ENCODE results near the gene LRRC4B.

LRRC4B gene

DNA sequence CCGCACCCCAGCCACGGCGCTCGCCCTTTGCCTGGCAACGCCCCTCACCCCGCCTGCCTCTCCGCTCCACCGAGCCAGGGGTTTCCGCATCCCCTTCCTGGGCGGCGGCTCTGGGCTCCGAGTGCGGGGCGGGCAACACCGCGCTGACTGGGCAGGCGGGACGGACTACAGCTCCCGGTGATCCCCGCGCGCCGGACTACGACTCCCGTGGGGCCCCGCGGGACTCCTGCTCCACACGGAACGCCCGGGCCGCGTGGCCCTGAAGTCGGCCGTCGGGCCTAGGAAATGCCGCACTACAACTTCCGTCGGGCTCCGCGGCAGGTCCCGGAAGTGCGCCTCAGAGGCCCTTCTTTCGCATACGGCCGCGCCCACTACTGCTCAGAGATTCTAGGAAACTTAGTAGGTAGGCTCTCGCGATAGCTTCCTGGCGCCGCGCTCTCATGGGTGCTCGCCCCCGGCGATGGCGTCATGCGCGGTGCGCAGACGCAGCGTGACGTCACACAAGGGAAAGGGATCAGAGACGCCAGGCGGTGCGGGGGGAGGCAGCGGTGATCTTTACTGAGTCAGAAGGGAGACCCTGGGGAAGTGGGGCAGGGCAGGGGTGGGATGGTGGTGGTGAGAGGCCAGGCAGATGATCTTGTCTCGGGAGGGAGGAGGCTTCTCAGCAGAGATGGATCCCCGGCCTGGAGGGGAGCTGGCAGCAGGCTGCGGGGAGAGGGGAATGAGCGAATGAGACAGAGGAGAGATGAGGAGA is 57.0 kb downstream of the LRRC4B start, which contains the start of gene JOSD2:
Gene JOSD2 (minus strand): TSS at position 123 of the 754 bp plus-strand sequence. CDS start 760 bp downstream, outside the sequence.
- H3K4me3 Mint-ChIP-seq, result peak within 1 kb of the TSS; percentile 83
- peaks cover 60% of the 10 kb centered on the region for H3K36me3 Mint-ChIP-seq
- peaks cover 47% of the 10 kb centered on the region for H3K4me1 Mint-ChIP-seq
- peak; percentile 90 to 96 for DNase-seq (ENCODE audit: low spot score in 2 of 2)
- peak; percentile 92 for ATAC-seq
- peak within 1 kb of the TSS; percentile 96 for H3K27ac Mint-ChIP-seq
- no peaks in the 10 kb centered on the region for H3K9me3 Mint-ChIP-seq

DNA sequence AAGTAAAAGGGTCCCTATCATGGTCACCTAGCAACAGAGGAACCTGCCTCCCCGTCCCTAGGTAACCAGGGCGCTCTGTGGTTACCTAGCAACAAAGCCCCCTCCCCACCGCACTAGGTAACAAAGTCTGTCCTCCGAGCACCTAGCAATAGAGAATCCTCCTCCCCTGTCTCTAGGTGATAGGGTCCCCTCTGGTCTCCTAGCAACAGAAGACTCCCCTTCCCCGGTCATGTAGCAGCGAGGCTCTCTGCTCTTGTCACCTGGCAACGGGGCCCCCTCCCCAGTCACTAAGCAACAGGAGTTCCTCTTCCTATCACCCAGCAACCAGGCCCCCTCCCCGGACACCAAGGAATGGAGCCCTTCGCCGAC is 57.6 kb downstream of the LRRC4B start:
- peaks cover 47% of the 10 kb centered on the region for H3K4me1 Mint-ChIP-seq
- no peaks in the 10 kb centered on the region for H3K9me3 Mint-ChIP-seq
- H3K27ac Mint-ChIP-seq, result peak overlapping the region; percentile 96
- no peak for DNase-seq (ENCODE audit: low spot score in 2 of 2)
- peaks cover 60% of the 10 kb centered on the region for H3K36me3 Mint-ChIP-seq
- peak overlapping the region; percentile 83 for H3K4me3 Mint-ChIP-seq
- no peak for ATAC-seq

DNA sequence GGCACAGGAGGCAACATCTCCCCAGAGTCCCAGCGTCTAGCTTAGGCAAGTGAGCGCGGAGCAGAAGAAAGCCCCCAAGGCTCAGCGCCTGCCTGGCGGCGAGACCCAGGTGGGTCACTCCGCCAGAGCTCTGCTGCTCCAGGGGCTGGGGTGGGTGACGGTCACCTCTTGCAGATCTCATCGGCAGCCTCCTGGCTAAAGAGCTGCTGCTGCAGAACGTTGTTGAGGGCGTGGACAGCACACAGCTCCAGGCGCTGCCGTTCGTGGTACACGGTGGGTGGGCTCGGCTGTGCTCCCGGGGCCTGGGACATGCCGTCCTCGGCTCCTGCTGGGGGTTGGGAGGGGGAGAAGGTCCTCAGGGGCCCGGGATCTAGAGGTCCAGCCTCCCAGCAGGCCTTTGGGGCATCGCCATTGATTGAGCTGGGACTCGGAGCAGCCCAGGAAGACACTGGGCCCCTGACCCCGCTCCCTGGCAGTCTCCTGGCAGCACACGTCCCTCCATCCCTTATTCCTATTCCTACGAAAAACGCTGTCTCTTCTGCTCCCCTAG is 58.0 kb downstream of the LRRC4B start:
- ATAC-seq (no peak), DNase-seq (ENCODE audit: low spot score in 2 of 2) (no peak)
- Mint-ChIP-seq H3K9me3 (no peaks in the 10 kb centered on the region), H3K36me3 (peaks cover 60% of the 10 kb centered on the region), H3K4me3 (peak overlapping the region; percentile 83), H3K4me1 (peaks cover 47% of the 10 kb centered on the region), H3K27ac (peak overlapping the region; percentile 96)

DNA sequence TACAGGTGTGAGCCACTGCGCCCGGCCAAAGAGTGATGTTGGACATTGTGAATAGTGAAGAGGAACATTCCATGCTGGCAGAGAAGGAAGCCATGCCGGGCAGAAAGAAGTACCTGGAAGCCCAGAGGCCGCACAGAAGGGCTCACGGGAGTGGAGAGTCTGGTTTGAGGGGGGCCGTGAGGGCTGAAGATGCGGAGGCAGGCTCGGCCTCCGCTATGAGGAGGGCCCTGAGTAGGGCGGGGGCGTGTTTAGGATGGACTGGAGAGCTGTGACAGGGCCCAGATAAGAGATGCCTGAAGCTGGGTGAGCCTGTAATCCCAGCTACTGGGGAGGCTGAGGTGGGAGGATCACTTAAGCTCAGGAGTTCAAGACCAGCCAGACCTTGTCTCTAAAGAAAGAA is 58.9 kb downstream of the LRRC4B start:
- Mint-ChIP-seq H3K4me1 (peaks cover 47% of the 10 kb centered on the region), H3K9me3 (no peaks in the 10 kb centered on the region)

DNA sequence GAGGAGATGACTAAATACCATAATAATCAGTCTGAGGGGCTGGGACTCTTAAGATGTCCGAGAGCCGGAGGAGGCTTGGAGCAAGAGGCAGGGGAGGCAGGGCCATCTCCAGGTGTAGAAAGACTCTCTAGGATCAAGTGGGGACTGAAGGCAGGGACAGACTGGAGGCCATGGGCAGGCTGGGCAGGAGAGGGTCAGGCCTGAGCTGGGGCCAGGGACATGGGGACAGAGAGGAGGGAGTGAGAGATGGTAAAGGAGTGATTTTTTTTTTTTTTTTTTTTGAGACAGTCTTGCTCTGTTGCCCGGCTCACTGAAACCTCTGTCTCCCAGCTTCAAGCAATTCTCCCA is 59.4 kb downstream of the LRRC4B start:
- Mint-ChIP-seq H3K27ac (peak overlapping the region; percentile 63), H3K4me3 (peak overlapping the region; percentile 83)
- no peak for ATAC-seq

More for the DNA sequence above, 58.9 kb downstream of the LRRC4B start:
- Mint-ChIP-seq H3K4me3 (peak overlapping the region; percentile 83), H3K36me3 (peaks cover 57% of the 10 kb centered on the region), H3K27ac (no peak overlapping the region)
- DNase-seq (ENCODE audit: low spot score in 2 of 2) (no peak), ATAC-seq (no peak)

DNA sequence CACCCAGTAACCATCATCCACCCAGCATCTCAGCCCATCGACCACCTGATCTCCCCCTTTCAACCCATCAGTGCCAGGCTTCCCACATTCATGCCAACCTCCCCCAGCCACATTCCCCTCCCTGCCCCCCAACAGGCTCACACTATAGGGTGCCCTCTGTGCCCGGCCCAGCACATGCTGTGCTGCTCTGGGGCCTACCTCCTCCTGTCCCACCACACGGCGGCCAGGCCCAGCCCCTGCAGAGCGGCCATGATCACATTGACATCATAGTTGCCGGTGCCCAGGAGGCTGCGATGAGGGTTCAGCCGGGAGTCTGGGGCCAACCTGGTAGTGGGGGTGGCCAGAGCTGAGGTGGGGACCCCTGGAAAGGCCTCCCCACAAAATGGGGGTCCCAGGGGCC is 60.9 kb downstream of the LRRC4B start:
- H3K27ac Mint-ChIP-seq, result peak overlapping the region; percentile 63
- H3K4me3 Mint-ChIP-seq, result no peak overlapping the region
- DNase-seq (ENCODE audit: low spot score in 2 of 2) (no peak), ATAC-seq (no peak)
- peaks cover 46% of the 10 kb centered on the region for H3K36me3 Mint-ChIP-seq
- H3K4me1 Mint-ChIP-seq, result peaks cover 42% of the 10 kb centered on the region
- no peaks in the 10 kb centered on the region for H3K9me3 Mint-ChIP-seq

More for the DNA sequence above, 59.4 kb downstream of the LRRC4B start:
- Mint-ChIP-seq H3K9me3 (no peaks in the 10 kb centered on the region), H3K4me1 (peaks cover 47% of the 10 kb centered on the region), H3K36me3 (peaks cover 56% of the 10 kb centered on the region)
- no peak for DNase-seq (ENCODE audit: low spot score in 2 of 2)

DNA sequence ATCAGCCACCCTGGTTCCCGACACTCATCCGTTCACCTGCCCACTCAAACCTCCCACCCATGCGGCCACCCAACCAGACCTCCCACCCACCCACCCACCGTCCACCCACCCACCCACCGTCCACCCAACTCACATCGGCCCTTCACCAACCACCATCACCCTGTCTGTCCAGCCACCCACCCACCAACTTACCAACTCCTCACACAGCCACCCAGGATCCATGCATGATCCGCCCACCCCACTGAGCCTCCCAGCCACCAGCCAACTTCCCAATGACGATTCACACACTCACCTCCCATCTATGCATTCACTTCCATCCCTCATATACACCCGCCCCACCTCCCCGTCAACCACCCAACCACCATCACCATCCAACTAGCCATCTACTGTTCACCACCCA is 61.5 kb downstream of the LRRC4B start:
- Mint-ChIP-seq H3K9me3 (no peaks in the 10 kb centered on the region), H3K27ac (no peak overlapping the region), H3K4me3 (no peak overlapping the region), H3K36me3 (peaks cover 43% of the 10 kb centered on the region), H3K4me1 (peaks cover 38% of the 10 kb centered on the region)
- ATAC-seq, result no peak
- no peak for DNase-seq (ENCODE audit: low spot score in 2 of 2)

DNA sequence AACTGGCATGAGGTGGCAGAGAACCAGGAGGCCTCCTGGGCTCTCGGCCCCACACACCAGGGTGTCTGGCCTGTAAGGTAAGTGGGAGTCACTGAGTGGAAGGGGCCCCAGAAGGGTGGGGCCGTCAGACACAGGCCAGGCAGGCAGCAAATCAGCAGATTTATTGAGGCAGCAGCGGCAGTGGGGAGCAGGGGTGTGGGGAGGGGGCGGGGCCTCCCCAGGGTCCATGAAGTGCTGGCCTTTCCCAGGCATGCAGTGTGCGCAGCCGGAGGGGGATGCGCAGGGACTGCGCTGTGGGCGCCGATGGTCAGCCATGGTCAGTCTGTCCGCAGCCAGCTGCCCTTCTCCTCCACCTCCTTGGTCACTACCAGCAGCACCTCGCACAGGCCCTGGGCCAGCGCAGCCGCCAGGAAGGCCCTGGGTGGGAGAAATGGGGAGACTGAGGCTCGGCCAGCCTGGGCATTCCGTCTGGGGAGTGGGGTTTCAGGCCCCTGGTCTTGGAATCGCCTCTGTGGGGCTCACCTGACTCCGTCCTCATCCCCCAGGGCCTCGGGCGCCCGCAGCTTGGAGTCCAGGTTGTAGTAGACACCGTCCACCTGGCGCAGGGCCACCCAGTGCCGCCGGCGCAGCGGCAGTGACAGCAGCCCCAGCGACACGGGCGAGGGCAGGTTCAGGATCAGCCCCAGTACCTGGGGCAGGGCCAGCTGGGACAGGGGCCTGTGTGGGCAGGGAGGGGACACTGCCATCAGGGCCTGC is 62.2 kb downstream of the LRRC4B start:
- DNase-seq (ENCODE audit: low spot score in 2 of 2) (no peak), ATAC-seq (no peak)
- no peaks in the 10 kb centered on the region for H3K9me3 Mint-ChIP-seq
- peaks cover 32% of the 10 kb centered on the region for H3K4me1 Mint-ChIP-seq
- H3K27ac Mint-ChIP-seq, result no peak overlapping the region
- peaks cover 36% of the 10 kb centered on the region for H3K36me3 Mint-ChIP-seq
- H3K4me3 Mint-ChIP-seq, result no peak overlapping the region

DNA sequence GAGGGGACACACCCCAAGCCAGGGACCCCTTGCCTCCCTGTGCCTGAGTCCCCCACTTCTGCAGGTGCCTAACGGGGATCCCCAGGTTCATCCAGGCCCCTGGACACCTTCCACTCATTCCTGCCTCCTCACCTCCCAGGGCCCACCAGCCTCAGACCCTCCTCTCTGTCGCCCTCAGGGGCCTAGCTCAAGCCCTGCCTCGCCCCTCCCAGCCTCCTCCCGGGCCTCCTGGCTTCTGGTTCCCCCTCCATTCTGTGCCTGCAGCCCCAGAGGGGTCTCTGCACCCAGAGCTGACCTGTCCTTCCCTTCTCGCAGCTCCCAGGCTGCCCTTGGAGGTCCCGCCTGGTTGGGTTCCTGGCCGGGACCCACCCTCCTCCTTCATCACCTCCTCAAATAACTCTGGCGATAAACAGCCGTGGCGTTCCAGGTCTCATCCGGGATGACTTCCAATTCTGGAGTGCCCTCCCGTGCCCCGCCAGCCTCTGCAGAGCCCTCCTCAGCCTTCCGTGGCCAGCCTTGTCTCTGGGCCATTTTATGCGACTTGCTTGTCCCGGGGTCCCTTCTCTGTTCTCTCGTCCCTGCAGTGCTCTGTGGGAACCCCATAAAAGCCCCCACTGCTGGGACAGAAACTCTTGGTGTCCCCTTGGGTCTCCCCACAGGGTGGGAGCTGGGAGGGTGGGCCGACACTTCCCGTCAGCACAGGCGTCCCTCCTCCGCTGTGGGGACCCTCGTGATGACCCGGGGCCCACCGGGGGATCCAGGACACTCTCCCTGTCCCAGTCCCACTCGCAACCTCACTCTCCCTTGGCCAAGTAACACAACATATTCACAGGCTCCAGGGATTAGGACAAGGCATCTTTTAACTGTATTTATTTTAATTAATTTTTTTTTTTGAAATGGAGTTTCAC is 66.4 kb downstream of the LRRC4B start:
- DNase-seq (ENCODE audit: low spot score in 2 of 2) (no peak), ATAC-seq (no peak)
- no peak overlapping the region for H3K4me3 Mint-ChIP-seq
- peak overlapping the region; percentile 41 for H3K27ac Mint-ChIP-seq
- peaks cover 1% of the 10 kb centered on the region for H3K4me1 Mint-ChIP-seq
- H3K36me3 Mint-ChIP-seq, result peaks cover 3% of the 10 kb centered on the region
- no peaks in the 10 kb centered on the region for H3K9me3 Mint-ChIP-seq

DNA sequence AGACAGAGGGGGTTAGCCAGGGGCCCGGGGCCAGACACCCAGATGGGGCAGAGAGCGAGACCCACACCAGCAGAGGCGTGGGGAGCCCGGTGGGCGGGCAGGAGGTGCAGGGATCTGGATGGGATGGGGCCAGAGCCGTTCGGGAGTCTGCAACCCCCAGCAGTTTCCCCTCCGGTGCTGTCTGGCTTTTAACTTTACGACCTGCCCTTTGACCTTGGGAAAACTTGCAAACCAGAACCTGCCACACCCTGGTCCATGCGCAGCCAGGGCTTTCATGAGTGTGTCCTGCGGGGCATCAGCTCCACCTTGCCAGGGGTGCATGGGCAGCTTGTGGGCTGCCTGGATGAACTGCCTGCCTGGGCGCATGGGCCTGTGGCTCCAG is 67.1 kb downstream of the LRRC4B start:
- Mint-ChIP-seq H3K4me3 (no peak overlapping the region), H3K9me3 (no peaks in the 10 kb centered on the region), H3K36me3 (no peaks in the 10 kb centered on the region), H3K4me1 (no peaks in the 10 kb centered on the region), H3K27ac (no peak overlapping the region)
- DNase-seq (ENCODE audit: low spot score in 2 of 2) (no peak), ATAC-seq (peak; percentile 9)

DNA sequence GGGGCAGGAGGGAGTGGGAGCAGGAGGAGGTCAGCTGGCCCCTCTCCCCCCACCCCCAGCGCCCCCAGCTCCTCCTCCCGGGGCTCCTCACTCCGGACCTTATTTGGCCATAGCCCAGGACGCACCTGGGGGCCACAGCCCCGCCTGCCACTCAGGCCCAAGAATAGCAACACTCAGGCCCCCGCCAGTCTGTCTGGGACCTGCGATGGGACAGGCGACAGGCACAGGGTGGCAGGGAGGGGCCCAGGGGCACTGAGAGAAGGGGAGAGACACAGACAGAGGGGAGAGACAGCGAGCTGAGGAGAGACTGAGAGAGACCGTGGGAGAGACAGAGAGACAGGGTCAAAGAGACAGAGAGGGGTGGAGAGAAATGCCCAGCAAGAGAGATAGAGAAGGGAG is 67.5 kb downstream of the LRRC4B start:
- H3K27ac Mint-ChIP-seq, result no peak overlapping the region
- H3K9me3 Mint-ChIP-seq, result no peaks in the 10 kb centered on the region
- H3K4me1 Mint-ChIP-seq, result no peaks in the 10 kb centered on the region
- no peaks in the 10 kb centered on the region for H3K36me3 Mint-ChIP-seq
- ATAC-seq (peak; percentile 47), DNase-seq (ENCODE audit: low spot score in 2 of 2) (no peak)
- H3K4me3 Mint-ChIP-seq, result no peak overlapping the region

DNA sequence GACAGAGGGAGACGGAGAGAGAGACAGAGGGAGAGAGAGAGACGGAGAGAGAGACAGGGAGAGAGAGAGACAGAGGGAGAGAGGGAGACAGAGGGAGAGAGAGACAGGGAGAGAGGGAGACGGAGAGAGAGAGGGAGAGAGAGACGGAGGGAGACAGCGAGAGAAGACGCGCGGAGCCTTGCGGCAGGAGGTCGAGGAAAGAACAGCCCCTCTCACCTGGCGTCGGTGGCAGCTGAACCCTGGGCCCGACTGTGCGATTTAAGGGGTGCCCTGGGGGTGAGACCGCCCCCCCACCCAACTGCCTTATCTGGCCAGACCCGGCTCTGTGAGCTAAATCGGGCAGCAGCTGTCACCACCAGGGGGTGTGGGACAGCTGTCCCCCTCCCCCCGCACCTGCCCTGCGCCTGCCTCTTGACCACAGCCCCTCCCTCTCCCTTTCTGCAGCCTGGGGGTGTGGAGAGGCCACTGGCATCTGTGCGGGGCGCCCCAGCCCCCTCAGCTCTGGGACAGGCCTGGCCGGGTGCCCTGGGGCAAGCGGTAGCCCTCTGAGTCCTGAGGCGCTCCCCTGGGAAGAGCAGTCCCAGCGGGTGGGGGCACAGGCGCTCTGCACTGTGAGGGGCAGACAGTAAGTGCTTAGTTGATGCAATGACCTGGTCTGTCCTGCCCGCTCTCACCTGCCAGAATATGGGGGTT is 68.0 kb downstream of the LRRC4B start:
- ATAC-seq (peak; percentile 60), DNase-seq (ENCODE audit: low spot score in 2 of 2) (no peak)
- Mint-ChIP-seq H3K27ac (no peak overlapping the region), H3K4me1 (no peaks in the 10 kb centered on the region), H3K4me3 (no peak overlapping the region), H3K9me3 (no peaks in the 10 kb centered on the region), H3K36me3 (no peaks in the 10 kb centered on the region)

DNA sequence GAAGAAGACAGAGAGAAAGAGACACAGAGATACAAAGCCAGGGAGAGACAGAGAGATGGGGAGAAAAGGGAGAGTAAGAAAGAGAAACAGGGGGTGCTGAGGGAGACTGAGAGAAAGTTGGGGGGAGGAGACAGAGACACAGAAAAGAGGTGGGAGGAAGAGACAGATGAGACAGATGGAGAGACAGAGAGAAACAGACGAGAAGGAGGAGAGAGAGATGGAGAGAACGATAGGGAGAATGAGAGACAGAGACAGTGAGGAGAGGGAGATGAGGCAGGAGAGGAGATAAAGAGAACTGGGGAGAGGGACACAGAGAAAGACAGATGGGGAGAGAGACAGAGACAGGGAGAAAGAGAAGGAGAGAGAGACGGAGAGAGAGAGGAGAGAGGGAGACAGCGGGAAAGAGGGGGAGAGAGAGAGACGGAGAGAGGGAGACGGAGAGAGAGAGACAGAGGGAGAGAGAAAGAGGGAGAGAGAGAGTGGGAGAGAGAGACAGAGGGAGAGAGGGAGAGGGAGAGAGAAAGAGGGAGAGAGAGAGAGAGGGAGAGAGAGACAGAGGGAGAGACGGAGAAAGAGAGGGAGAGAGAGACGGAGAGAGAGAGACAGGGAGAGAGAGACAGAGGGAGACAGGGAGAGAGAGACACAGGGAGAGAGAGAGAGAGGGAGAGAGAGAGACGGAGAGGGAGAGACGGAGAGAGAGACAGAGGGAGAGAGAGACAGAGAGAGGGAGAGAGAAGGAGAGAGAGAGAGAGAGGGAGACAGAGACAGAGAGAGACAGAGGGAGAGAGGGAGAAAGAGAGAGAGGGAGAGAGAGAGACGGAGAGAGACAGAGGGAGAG is 69.8 kb downstream of the LRRC4B start:
- H3K27ac Mint-ChIP-seq, result no peak overlapping the region
- H3K4me3 Mint-ChIP-seq, result no peak overlapping the region
- H3K4me1 Mint-ChIP-seq, result no peaks in the 10 kb centered on the region
- ATAC-seq (no peak), DNase-seq (ENCODE audit: low spot score in 2 of 2) (no peak)
- peaks cover 5% of the 10 kb centered on the region for H3K36me3 Mint-ChIP-seq
- H3K9me3 Mint-ChIP-seq, result no peaks in the 10 kb centered on the region

DNA sequence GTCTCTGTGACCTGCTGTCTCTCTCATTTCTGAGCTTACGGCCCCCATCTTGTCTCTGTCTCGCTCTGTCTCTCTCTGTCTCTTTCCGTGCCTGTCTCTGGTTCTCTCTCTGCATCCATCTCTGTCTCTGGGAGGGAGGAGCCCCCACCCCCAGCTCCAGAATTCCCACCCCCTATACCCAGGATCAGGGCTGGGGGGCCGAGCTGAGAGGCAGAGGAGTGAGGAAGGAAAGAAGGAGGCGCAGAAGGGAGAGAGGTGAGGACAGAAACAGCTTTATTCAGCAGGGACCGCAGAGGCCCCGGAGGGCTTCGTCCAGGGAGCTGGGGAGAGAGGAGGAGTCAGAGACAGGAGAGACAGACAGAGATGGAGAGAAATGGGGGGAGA is 71.2 kb downstream of the LRRC4B start:
- DNase-seq (ENCODE audit: low spot score in 2 of 2), result no peak
- ATAC-seq, result no peak
- no peak overlapping the region for H3K27ac Mint-ChIP-seq
- peaks cover 6% of the 10 kb centered on the region for H3K4me1 Mint-ChIP-seq
- no peaks in the 10 kb centered on the region for H3K9me3 Mint-ChIP-seq
- H3K36me3 Mint-ChIP-seq, result peaks cover 10% of the 10 kb centered on the region
- H3K4me3 Mint-ChIP-seq, result no peak overlapping the region
